ENCODE data around the gene COL8A2.

DNA sequence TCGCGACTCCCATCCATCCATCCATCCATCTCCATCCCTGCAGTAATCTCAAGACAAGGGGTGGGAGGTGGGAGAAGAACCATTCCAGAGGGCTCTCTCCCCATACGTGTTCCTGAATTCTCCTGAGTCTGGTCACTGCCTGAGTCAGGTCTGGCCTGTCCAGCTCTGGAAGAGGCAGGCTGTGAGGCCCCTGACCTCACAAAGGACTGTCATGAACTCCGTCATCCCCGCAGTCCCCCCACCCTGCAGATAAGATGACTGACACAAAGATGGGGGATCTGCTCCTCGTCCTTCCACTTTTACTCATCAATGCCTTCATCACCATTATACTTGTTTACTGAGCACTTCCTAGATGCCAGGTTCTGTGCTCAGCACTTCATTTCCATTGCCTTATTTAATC is 29.3 kb upstream of the COL8A2 start:
- no peak for TF ChIP-seq BHLHE40 (IDR thresholded peaks at IDR 0.05; ENCODE audit: borderline replicate concordance)
- no peak for TF ChIP-seq SUZ12 (IDR thresholded peaks at IDR 0.05)
- TF ChIP-seq SP1 (IDR thresholded peaks at IDR 0.05), result no peak
- TF ChIP-seq FOXK2 (IDR thresholded peaks at IDR 0.05), result no peak
- TF ChIP-seq NFRKB (IDR thresholded peaks at IDR 0.05), result no peak
- no peak for TF ChIP-seq FOXM1 (IDR thresholded peaks at IDR 0.05; ENCODE audit: borderline replicate concordance)
- no peak for TF ChIP-seq ARNT (IDR thresholded peaks at IDR 0.05)
- no peak for TF ChIP-seq ELF4 (IDR thresholded peaks at IDR 0.05)
- no peak for TF ChIP-seq FOXA1 (IDR thresholded peaks at IDR 0.05)
- TF ChIP-seq ZNF384 (IDR thresholded peaks at IDR 0.05), result no peak
- TF ChIP-seq LEF1 (IDR thresholded peaks at IDR 0.05; ENCODE audit: borderline replicate concordance), result no peak
- TF ChIP-seq L3MBTL2 (conservative IDR thresholded peaks at IDR 0.05), result no peak
- TF ChIP-seq, protein P1, sequence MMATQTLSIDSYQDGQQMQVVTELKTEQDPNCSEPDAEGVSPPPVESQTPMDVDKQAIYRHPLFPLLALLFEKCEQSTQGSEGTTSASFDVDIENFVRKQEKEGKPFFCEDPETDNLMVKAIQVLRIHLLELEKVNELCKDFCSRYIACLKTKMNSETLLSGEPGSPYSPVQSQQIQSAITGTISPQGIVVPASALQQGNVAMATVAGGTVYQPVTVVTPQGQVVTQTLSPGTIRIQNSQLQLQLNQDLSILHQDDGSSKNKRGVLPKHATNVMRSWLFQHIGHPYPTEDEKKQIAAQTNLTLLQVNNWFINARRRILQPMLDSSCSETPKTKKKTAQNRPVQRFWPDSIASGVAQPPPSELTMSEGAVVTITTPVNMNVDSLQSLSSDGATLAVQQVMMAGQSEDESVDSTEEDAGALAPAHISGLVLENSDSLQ (IDR thresholded peaks at IDR 0.05), result no peak
- no peak for TF ChIP-seq TARDBP (IDR thresholded peaks at IDR 0.05)
